ENCODE data around the gene LCP1. TPM values are rescaled to one million over a fixed set of nuclear protein-coding genes. Genes with fewer than 3 reads are reported as not detected.

The LCP1 gene
- total RNA-seq, 1 donor from 2014 or later: 1.2 TPM

GRCh38 chr13:46088821-46089562 is 93.0 kb downstream of the LCP1 start:
- TF ChIP-seq CTCF (IDR thresholded peaks at IDR 0.05): no peak
- Mint-ChIP-seq H3K27ac (ENCODE audit: unreplicated experiment) (no peak overlapping the region), H3K9me3 (ENCODE audit: low read depth) (no peaks in the 10 kb centered on the region), H3K36me3 (ENCODE audit: low read depth) (no peaks in the 10 kb centered on the region), H3K4me3 (ENCODE audit: unreplicated experiment) (no peak overlapping the region), H3K4me1 (ENCODE audit: low read depth) (no peaks in the 10 kb centered on the region), H3K27me3 (ENCODE audit: low read depth) (peaks cover 10% of the 10 kb centered on the region)
- DNase-seq (ENCODE audit: low spot score): no peak

GRCh38 chr13:46087481-46087880 is 94.5 kb downstream of the LCP1 start:
- no peak for TF ChIP-seq CTCF (IDR thresholded peaks at IDR 0.05)
- H3K9me3 Mint-ChIP-seq (ENCODE audit: low read depth): no peaks in the 10 kb centered on the region

GRCh38 chr13:46086985-46087384 is 95.0 kb downstream of the LCP1 start:
- TF ChIP-seq CTCF (IDR thresholded peaks at IDR 0.05): no peak
- no peak overlapping the region for H3K27ac Mint-ChIP-seq (ENCODE audit: unreplicated experiment)
- DNase-seq (ENCODE audit: low spot score): no peak

More at GRCh38 chr13:46087481-46087880, 94.5 kb downstream of the LCP1 start:
- DNase-seq (ENCODE audit: low spot score): no peak
- Mint-ChIP-seq H3K36me3 (ENCODE audit: low read depth) (no peaks in the 10 kb centered on the region), H3K27me3 (ENCODE audit: low read depth) (peaks cover 9% of the 10 kb centered on the region), H3K4me3 (ENCODE audit: unreplicated experiment) (no peak overlapping the region), H3K4me1 (ENCODE audit: low read depth) (no peaks in the 10 kb centered on the region), H3K27ac (ENCODE audit: unreplicated experiment) (no peak overlapping the region)

GRCh38 chr13:46086421-46086922 is 95.5 kb downstream of the LCP1 start:
- TF ChIP-seq CTCF (IDR thresholded peaks at IDR 0.05): no peak
- DNase-seq (ENCODE audit: low spot score): peak; percentile 69
- no peaks in the 10 kb centered on the region for H3K36me3 Mint-ChIP-seq (ENCODE audit: low read depth)
- H3K4me3 Mint-ChIP-seq (ENCODE audit: unreplicated experiment): no peak overlapping the region
- no peaks in the 10 kb centered on the region for H3K9me3 Mint-ChIP-seq (ENCODE audit: low read depth)
- H3K27ac Mint-ChIP-seq (ENCODE audit: unreplicated experiment): no peak overlapping the region
- H3K27me3 Mint-ChIP-seq (ENCODE audit: low read depth): peaks cover 11% of the 10 kb centered on the region
- no peaks in the 10 kb centered on the region for H3K4me1 Mint-ChIP-seq (ENCODE audit: low read depth)

More at GRCh38 chr13:46086985-46087384, 95.0 kb downstream of the LCP1 start:
- Mint-ChIP-seq H3K9me3 (ENCODE audit: low read depth) (no peaks in the 10 kb centered on the region), H3K36me3 (ENCODE audit: low read depth) (no peaks in the 10 kb centered on the region), H3K4me1 (ENCODE audit: low read depth) (no peaks in the 10 kb centered on the region), H3K4me3 (ENCODE audit: unreplicated experiment) (no peak overlapping the region), H3K27me3 (ENCODE audit: low read depth) (peaks cover 11% of the 10 kb centered on the region)

GRCh38 chr13:46085737-46086136 is 96.2 kb downstream of the LCP1 start:
- H3K4me3 Mint-ChIP-seq (ENCODE audit: unreplicated experiment): no peak overlapping the region
- H3K36me3 Mint-ChIP-seq (ENCODE audit: low read depth): no peaks in the 10 kb centered on the region
- peak; percentile 75 for DNase-seq (ENCODE audit: low spot score)
- no peaks in the 10 kb centered on the region for H3K9me3 Mint-ChIP-seq (ENCODE audit: low read depth)
- H3K4me1 Mint-ChIP-seq (ENCODE audit: low read depth): no peaks in the 10 kb centered on the region
- TF ChIP-seq CTCF (IDR thresholded peaks at IDR 0.05): no peak
- H3K27ac Mint-ChIP-seq (ENCODE audit: unreplicated experiment): no peak overlapping the region
- H3K27me3 Mint-ChIP-seq (ENCODE audit: low read depth): peaks cover 7% of the 10 kb centered on the region
